Psoas muscle (tissue), 8 donors: ENCODE measurements around the gene DLGAP1. TPM values are rescaled to one million over a fixed set of nuclear protein-coding genes. Genes with fewer than 3 reads are reported as not detected.

Experiments
- ATAC-seq, 4 donors: fragments of 200-7000 bp; cut with Tn5 transposase; one replicate each; pipeline ENCODE4 v1.9.1; 2020; ENCODE audit warnings: moderate library complexity in 3 of 4, mild to moderate bottlenecking in 2 of 4
- DNase-seq, 2 donors: peaks; one replicate each; pipeline ENCODE4 v3.0.0-alpha.2; 2020
- H3K27ac ChIP-seq: fragments of 200-600 bp; one replicate; pipeline ENCODE4 v1.8.0; 2022
- H3K27me3 ChIP-seq, 3 donors: fragments of 200-600 bp in 1 of 3; one replicate each; pipeline versions ENCODE4 v1.6.1 to v1.8.0; 2013 to 2022; ENCODE audit warnings: low read length in 2 of 3, mild to moderate bottlenecking in 2 of 3, moderate library complexity in 1 of 3; ENCODE audit not compliant: insufficient read depth in 3 of 3
- H3K36me3 ChIP-seq, 2 donors: fragments of 200-600 bp in 1 of 2; one replicate each; pipeline versions ENCODE4 v1.6.1 to v1.8.0; 2013 to 2022; ENCODE audit warnings: low read depth in 1 of 2, mild to moderate bottlenecking in 1 of 2, moderate library complexity in 1 of 2; ENCODE audit not compliant: insufficient read depth in 1 of 2
- H3K4me1 ChIP-seq: fragments of 200-600 bp; one replicate; pipeline ENCODE4 v1.8.0; 2022
- H3K4me3 ChIP-seq: fragments of 200-600 bp; one replicate; pipeline ENCODE4 v1.8.0; 2022; ENCODE audit warnings: mild to moderate bottlenecking
- H3K9me3 ChIP-seq: fragments of 200-600 bp; one replicate; pipeline ENCODE4 v1.8.0; 2022
- CTCF ChIP-seq: fragments of 200-600 bp; IDR thresholded peaks from one replicate; pipeline ENCODE4 v1.8.0; 2022; ENCODE audit warnings: antibody characterized with exemption
- WGBS, 3 donors: extraction: QIAGEN DNeasy Blood & Tissue Kit; methylation state at CpG; one replicate each; pipeline versions ENCODE4 v1.1.6 to v1.1.7; 2013; 5-methylcytosine and 5-hydroxymethylcytosine counted together
- intact Hi-C, 2 donors: fragments of 100-400 bp; cut with DNase I; formaldehyde crosslinking; loops; one replicate each; pipeline versions ENCODE4 v1.11.0 to v1.14.2; 2022
- polyA plus RNA-seq, 3 donors: library from polyadenylated mRNA; stranded (reverse); fragments of 200-250 nt; gene quantifications; one replicate each; pipeline ENCODE4 v1.2.3, GENCODE V29; 2013
- total RNA-seq, 4 donors: library from RNA; stranded (reverse); fragmentation: NEBNext Ultra II Directional in 2 of 4; extraction: Animal tissue kit (Norgen Biotek cat#: 25700) in 2 of 4; gene quantifications; one replicate each; pipeline versions ENCODE4 v1.2.1 to v1.2.4, GENCODE V29; 2021 to 2023
- donor health status: healthy with polysubstance abuse.
- donor health status: DM: no; HTN: no; CAD: no; lungs with moderate emphysema.
- donor health status: Bipolar disorder and iron deficiency.
- donor health status: healthy.
- donor health status: DM: yes; HTN: yes; CAD: no.
- donor health status: DM: no; HTN: no; CAD: no.
- donor health status: DM: no; HTN: no; CAD: no.
- donor health status: DM: yes; HTN: yes; CAD: no.

The DLGAP1 gene
- total and polyA plus RNA-seq, 7 donors = 0.09 to 0.26 (median 0.16) TPM; not detected in 1

- Histone ChIP-seq H3K4me3 (no peak overlapping the region), H3K4me1 (no peaks in the 10 kb centered on the region), H3K27ac (no peak overlapping the region), H3K9me3 (no peaks in the 10 kb centered on the region), H3K36me3 (no peaks in the 10 kb centered on the region), H3K27me3 (no peaks in the 10 kb centered on the region)
- intact Hi-C loops = no loop called here
- 41 to 48% (median 46%) methylated on average over 3 of the region's 3 CpGs for WGBS, 3 donors
- ATAC-seq (no peak), DNase-seq (no peak)
- no peak for TF ChIP-seq CTCF
These were observed 370.7 kb downstream of the DLGAP1 start for GRCh38 chr18:4084382-4084900.

GRCh38 chr18:4078246-4078645, 376.9 kb downstream of the DLGAP1 start:
- intact Hi-C loops = no loop called here
- Histone ChIP-seq H3K27ac (no peak overlapping the region), H3K27me3 (no peaks in the 10 kb centered on the region), H3K36me3 (no peaks in the 10 kb centered on the region), H3K9me3 (no peaks in the 10 kb centered on the region), H3K4me3 (no peak overlapping the region), H3K4me1 (no peaks in the 10 kb centered on the region)
- TF ChIP-seq CTCF = no peak
- DNase-seq (no peak), ATAC-seq (no peak)
- 74 to 85% (median 78%) methylated on average over 4 of the region's 4 CpGs for WGBS, 3 donors

GRCh38 chr18:4077721-4078120, 377.4 kb downstream of the DLGAP1 start:
- no peak overlapping the region for H3K4me3 ChIP-seq
- intact Hi-C loops = no loop called here
- H3K9me3 ChIP-seq = no peaks in the 10 kb centered on the region
- WGBS, 3 donors = 61 to 78% (median 63%) methylated on average over 2 of the region's 2 CpGs
- no peak for DNase-seq
- no peak overlapping the region for H3K27ac ChIP-seq
- TF ChIP-seq CTCF = no peak
- ATAC-seq = no peak
- no peaks in the 10 kb centered on the region for H3K27me3 ChIP-seq
- H3K4me1 ChIP-seq = no peaks in the 10 kb centered on the region
- no peaks in the 10 kb centered on the region for H3K36me3 ChIP-seq

GRCh38 chr18:4077204-4077603, 377.9 kb downstream of the DLGAP1 start:
- DNase-seq = no peak
- Histone ChIP-seq H3K36me3 (no peaks in the 10 kb centered on the region), H3K4me1 (no peaks in the 10 kb centered on the region), H3K27ac (no peak overlapping the region), H3K9me3 (no peaks in the 10 kb centered on the region), H3K4me3 (no peak overlapping the region), H3K27me3 (no peaks in the 10 kb centered on the region)
- intact Hi-C loops = no loop called here
- WGBS, 3 donors = 43 to 86% (median 43%) methylated on average over 2 of the region's 2 CpGs
- TF ChIP-seq CTCF = no peak
- no peak for ATAC-seq

GRCh38 chr18:4074647-4075046, 380.5 kb downstream of the DLGAP1 start:
- ATAC-seq (no peak), DNase-seq (no peak)
- no peak overlapping the region for H3K27ac ChIP-seq
- TF ChIP-seq CTCF = no peak
- no peaks in the 10 kb centered on the region for H3K4me1 ChIP-seq
- WGBS, 3 donors = 87 to 91% (median 89%) methylated on average over 3 of the region's 3 CpGs
- intact Hi-C loops = no loop called here
- H3K9me3 ChIP-seq = no peaks in the 10 kb centered on the region
- H3K4me3 ChIP-seq = no peak overlapping the region
- no peaks in the 10 kb centered on the region for H3K36me3 ChIP-seq
- no peaks in the 10 kb centered on the region for H3K27me3 ChIP-seq
